Measurements from ENCODE around the gene DOCK6. TPM values are rescaled to one million over a fixed set of nuclear protein-coding genes. Genes with fewer than 3 reads are reported as not detected.
"Not testable (repeated sequence)": the region's sequence is repeated elsewhere in the genome, so short reads cannot be mapped to it uniquely, and the experiment has no call there.

The DOCK6 gene
- total and polyA plus RNA-seq, 8 donors = 18.0 to 79.0 (median 30.7) TPM

- H3K4me3 ChIP-seq = no peak overlapping the region
- H3K27ac ChIP-seq = no peak overlapping the region
- 87% methylated on average over 17 of the region's 17 CpGs for WGBS, 2 donors
- H3K36me3 ChIP-seq = peaks cover 2 to 26% (median 6%) of the 10 kb centered on the region in 3 donors
- intact Hi-C loops (cut with DNase I) = no loop called here
- no peaks in the 10 kb centered on the region for H3K27me3 ChIP-seq
- TF ChIP-seq CTCF (IDR thresholded peaks at IDR 0.05) = no peak
- no peaks in the 10 kb centered on the region for H3K9me3 ChIP-seq
- ATAC-seq (peak in 3 of 4 donors; percentile 28 to 58 (median 46)), FAIRE-seq (no peak), DNase-seq (peak in 1 of 6 donors; percentile 36)
- H3K4me1 ChIP-seq = no peaks in the 10 kb centered on the region
These were observed 97.4 kb downstream of the DOCK6 start for GRCh38 chr19:11164879-11165406.

- intact Hi-C loops (cut with DNase I) = no loop called here
- WGBS, 2 donors = 86 to 91% methylated on average over 11 of the region's 11 CpGs
- no peak overlapping the region for H3K4me3 ChIP-seq
- TF ChIP-seq CTCF (IDR thresholded peaks at IDR 0.05) = no peak
- H3K9me3 ChIP-seq = no peaks in the 10 kb centered on the region
- DNase-seq (no peak), FAIRE-seq (no peak), ATAC-seq (no peak)
- no peaks in the 10 kb centered on the region for H3K4me1 ChIP-seq
- no peaks in the 10 kb centered on the region for H3K27me3 ChIP-seq
- peaks cover 0 to 20% (median 0%) of the 10 kb centered on the region in 3 donors for H3K36me3 ChIP-seq
- H3K27ac ChIP-seq = no peak overlapping the region
These were observed 98.0 kb downstream of the DOCK6 start for GRCh38 chr19:11164296-11164695.

GRCh38 chr19:11160440-11160768 is 101.9 kb downstream of the DOCK6 start:
- ATAC-seq; FAIRE-seq; H3K36me3 ChIP-seq; H3K27me3 ChIP-seq; DNase-seq; intact Hi-C loops (cut with DNase I); H3K9me3 ChIP-seq; H3K4me3 ChIP-seq: not testable (repeated sequence)
- Histone ChIP-seq H3K27ac (peak overlapping the region in 1 of 4 donors; percentile 0), H3K4me1 (peaks cover 0 to 24% (median 23%) of the 10 kb centered on the region in 3 donors)
- 86 to 98% methylated on average over 2 of the region's 2 CpGs for WGBS, 2 donors

- intact Hi-C loops (cut with DNase I) = no loop called here
- H3K27ac ChIP-seq = peak overlapping the region in 1 of 4 donors; percentile 81
- 50 to 55% methylated on average over 16 of the region's 16 CpGs for WGBS, 2 donors
These were observed 102.5 kb downstream of the DOCK6 start for GRCh38 chr19:11159598-11160439.

More at GRCh38 chr19:11159598-11160439, 102.5 kb downstream of the DOCK6 start:
- Histone ChIP-seq H3K4me3 (no peak overlapping the region), H3K4me1 (peaks cover 0 to 27% (median 24%) of the 10 kb centered on the region in 3 donors), H3K9me3 (no peaks in the 10 kb centered on the region), H3K27me3 (no peaks in the 10 kb centered on the region), H3K36me3 (no peaks in the 10 kb centered on the region)
- ATAC-seq = no peak
- no peak for FAIRE-seq
- no peak for TF ChIP-seq CTCF (IDR thresholded peaks at IDR 0.05)
- no peak for DNase-seq

Data from pancreas (tissue), 10 donors.